Lower leg skin (tissue), 3 donors: ENCODE results near the gene PTPRN2.

Experiments
- CTCF ChIP-seq, 3 donors: fragments of 450-650 bp; IDR thresholded peaks; one replicate each; pipeline ENCODE4 v1.5.1; 2016; ENCODE audit warnings: antibody characterized with exemption in 3 of 3, mild to moderate bottlenecking in 3 of 3, moderate library complexity in 2 of 3
- POLR2A ChIP-seq, 2 donors: fragments of 450-650 bp; IDR thresholded peaks; one replicate each; pipeline ENCODE4 v1.6.1; 2016 to 2017; ENCODE audit warnings: antibody characterized with exemption in 2 of 2, mild to moderate bottlenecking in 1 of 2, moderate library complexity in 1 of 2

DNA sequence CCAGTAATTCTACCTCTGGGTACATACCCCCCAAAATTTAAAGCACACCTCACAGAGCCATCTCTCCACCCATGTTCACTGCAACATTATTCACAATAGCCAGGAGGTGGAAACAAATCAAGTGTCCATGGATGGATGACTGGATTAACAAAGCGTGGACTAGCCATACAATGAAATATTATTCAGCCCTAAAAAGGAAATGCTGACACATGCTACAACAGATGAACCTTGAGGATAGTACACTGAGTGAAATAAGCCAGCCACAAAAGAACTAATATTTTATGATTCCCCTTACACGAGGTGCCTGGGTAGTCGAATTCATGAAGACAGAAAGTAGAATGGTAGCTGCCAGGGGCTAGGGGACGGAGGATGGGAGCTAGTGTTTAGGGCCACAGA, 31.1 kb upstream of the PTPRN2 start:
- no peak for TF ChIP-seq POLR2A (IDR thresholded peaks at IDR 0.05)
- TF ChIP-seq CTCF (IDR thresholded peaks at IDR 0.05) = no peak
